Measurements from ENCODE around the gene TMEM141. TPM values are rescaled to one million over a fixed set of nuclear protein-coding genes. Genes with fewer than 3 reads are reported as not detected.

TMEM141 gene
- total and polyA plus RNA-seq, 2 donors (not counting 3 experiments of a cell fraction or from before 2014, with no cell fraction given): 43.2 to 146 TPM

DNA sequence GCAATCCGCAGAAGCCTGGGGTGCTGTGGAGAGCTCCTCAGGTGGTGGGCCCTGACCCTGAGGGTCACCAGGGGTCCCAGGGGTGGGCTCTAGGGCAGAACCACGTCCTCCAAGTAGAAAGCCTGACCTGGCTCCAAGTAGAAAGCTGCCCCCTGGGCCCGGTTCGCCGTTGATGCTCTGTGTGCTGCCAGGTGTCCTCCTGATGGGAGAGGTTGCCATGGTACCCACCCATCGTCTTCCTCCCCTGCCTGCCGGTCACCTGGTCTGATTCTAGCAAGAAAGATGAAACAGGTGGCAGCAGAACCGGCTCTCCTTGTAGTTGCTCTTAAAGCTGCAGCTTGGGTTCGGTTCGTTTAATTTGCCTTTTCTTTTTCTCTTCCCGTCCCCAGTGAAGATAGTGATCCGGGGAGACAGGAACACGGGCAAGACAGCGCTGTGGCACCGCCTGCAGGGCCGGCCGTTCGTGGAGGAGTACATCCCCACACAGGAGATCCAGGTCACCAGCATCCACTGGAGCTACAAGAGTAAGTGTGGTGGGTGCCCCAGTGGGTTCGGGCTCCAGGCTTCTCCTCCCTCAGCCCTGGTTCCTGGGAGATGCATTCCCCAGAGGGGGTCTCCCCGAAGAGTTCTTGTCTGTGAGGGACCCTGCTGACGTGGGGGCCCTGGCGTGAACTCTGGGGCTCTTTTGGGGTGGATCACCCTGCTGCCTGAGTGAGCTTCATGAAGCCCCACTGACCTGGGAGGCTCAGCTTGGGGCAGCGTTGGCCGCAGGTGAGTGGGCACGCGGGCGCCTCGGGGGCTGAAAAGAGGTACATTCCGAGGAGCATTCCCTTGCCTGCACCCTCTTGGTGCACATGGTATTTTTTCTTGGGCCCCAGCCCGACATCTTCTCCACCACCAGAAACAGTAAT lies 32.2 kb downstream of the TMEM141 start:
- Histone ChIP-seq H3K9me3 (replicated peaks; ENCODE audit: control insufficient read depth, insufficient read depth, low read length) (no peaks in the 10 kb centered on the region), H3K36me3 (ENCODE audit: control insufficient read depth in 2 of 2, extremely low read depth in 1 of 2, insufficient read depth in 2 of 2, low read length in 2 of 2) (peaks cover 6 to 27% of the 10 kb centered on the region in 2 experiments), H3K9me1 (replicated peaks; ENCODE audit: control insufficient read depth, extremely low read depth, insufficient read depth, low read length) (no peaks in the 10 kb centered on the region), H3K4me1 (ENCODE audit: control insufficient read depth, extremely low read depth, insufficient read depth, low read length) (peaks cover 6% of the 10 kb centered on the region), H4K20me1 (replicated peaks; ENCODE audit: control insufficient read depth, extremely low read depth, insufficient read depth, low read length) (no peaks in the 10 kb centered on the region), H2AFZ (ENCODE audit: low read depth, low read length) (no peak overlapping the region), H3K27ac (ENCODE audit: insufficient read depth, low read depth, low read length) (no peak overlapping the region), H3K9ac (replicated peaks; ENCODE audit: extremely low read depth, insufficient read depth, low read length) (no peak overlapping the region), H3K79me2 (ENCODE audit: control insufficient read depth, insufficient read depth, low read length) (peaks cover 13% of the 10 kb centered on the region), H3K4me3 (replicated peaks in 1 of 3; ENCODE audit: insufficient read depth in 1 of 3, low read depth in 1 of 3, low read length in 3 of 3) (no peak overlapping the region), H3K27me3 (ENCODE audit: control insufficient read depth in 2 of 2, insufficient read depth in 2 of 2, low read length in 2 of 2) (no peaks in the 10 kb centered on the region), H3K4me2 (ENCODE audit: insufficient read depth, low read length) (no peak overlapping the region)
- DNase-seq (ENCODE audit: low read depth, low spot score): no peak
- dilution Hi-C loops (cut with MboI; ENCODE audit: extremely low pct_ligation_motif_present, low sequenced_read_pairs) (loop anchor here (25.0 kb wide), 1 partner anchor 114 kb away; the partner anchor contains the start of genes C8G and FBXW5), intact Hi-C loops (cut with micrococcal nuclease) (no loop called here)
- ChIA-PET POLR2A (no interaction called here), CTCF (interaction anchor here (1.7 kb wide), 1 partner anchor 18 kb away, joined by 6 read pairs; the partner anchor contains the start of gene AJM1)
- TF ChIP-seq MAX (IDR thresholded peaks at IDR 0.05; ENCODE audit: insufficient read depth, insufficient read length) (no peak), GATA2 (IDR thresholded peaks at IDR 0.05; ENCODE audit: insufficient read depth, insufficient read length, low read depth, low read length) (no peak), JUN (IDR thresholded peaks at IDR 0.05; ENCODE audit: borderline replicate concordance, insufficient read depth, insufficient read length, low read depth) (no peak), POLR2AphosphoS5 (IDR thresholded peaks at IDR 0.05; ENCODE audit: insufficient read depth, low read depth, low read length) (no peak), CTCF (IDR thresholded peaks at IDR 0.05; ENCODE audit: extremely low read depth in 1 of 2, insufficient read depth in 1 of 2, low read depth in 1 of 2, low read length in 2 of 2) (no peak), FOS (IDR thresholded peaks at IDR 0.05; ENCODE audit: borderline replicate concordance, insufficient read depth, low read length) (no peak), POLR2A (IDR thresholded peaks at IDR 0.05; ENCODE audit: low read depth, low read length) (no peak), MYC (IDR thresholded peaks at IDR 0.05; ENCODE audit: low read depth, low read length) (no peak), EZH2 (IDR thresholded peaks at IDR 0.05; ENCODE audit: borderline replicate concordance, low read depth, low read length, severe bottlenecking) (no peak)
- no TSS peak for BruUV-seq (replicated peaks)
- no peak for FAIRE-seq

Measured in endothelial cell of umbilical vein (primary cell).